Upper lobe of left lung (tissue), 6 donors: ENCODE data around the gene SIM1. TPM values are rescaled to one million over a fixed set of nuclear protein-coding genes. Genes with fewer than 3 reads are reported as not detected.
"Not testable (repeated sequence)": the region's sequence is repeated elsewhere in the genome, so short reads cannot be mapped to it uniquely, and the experiment has no call there.

Experiments used
- ATAC-seq, 2 donors: fragments of 200-7000 bp; cut with Tn5 transposase; one replicate each; pipeline ENCODE4 v1.9.1; 2022; ENCODE audit warnings: mild to moderate bottlenecking in 2 of 2, moderate library complexity in 2 of 2; ENCODE audit not compliant: low FRiP score in 2 of 2
- DNase-seq, 2 donors: peaks; one replicate each; pipeline ENCODE4 v3.0.0-alpha.2; 2019 to 2020
- H3K27ac ChIP-seq, 4 donors: fragments of 200-600 bp; sonication (generic); one replicate each; pipeline ENCODE4 v1.5.1; 2016 to 2019
- H3K27me3 ChIP-seq, 4 donors: fragments of 200-600 bp; sonication (generic); one replicate each; pipeline ENCODE4 v1.5.1; 2017 to 2019
- H3K36me3 ChIP-seq, 4 donors: fragments of 200-600 bp; sonication (generic); one replicate each; pipeline ENCODE4 v1.5.1; 2016 to 2019
- H3K4me1 ChIP-seq, 4 donors: fragments of 200-600 bp; sonication (generic); one replicate each; pipeline ENCODE4 v1.5.1; 2018 to 2019
- H3K4me3 ChIP-seq, 4 donors: fragments of 200-600 bp; sonication (generic); one replicate each; pipeline ENCODE4 v1.5.1; 2017 to 2019; ENCODE audit warnings: mild to moderate bottlenecking in 2 of 4, moderate library complexity in 1 of 4
- H3K9me3 ChIP-seq, 4 donors: fragments of 200-600 bp; sonication (generic); one replicate each; pipeline ENCODE4 v1.5.1; 2018 to 2019
- EP300 ChIP-seq, 4 donors: sonication (generic); formaldehyde crosslinking; IDR thresholded peaks; one replicate each; pipeline ENCODE4 v1.5.1; 2017; ENCODE audit warnings: antibody characterized with exemption in 4 of 4, control low read depth in 2 of 4
- POLR2A ChIP-seq, 4 donors: fragments of 450-650 bp; IDR thresholded peaks; one replicate each; pipeline ENCODE4 v1.5.1; 2016 to 2017; ENCODE audit warnings: antibody characterized with exemption in 4 of 4, mild to moderate bottlenecking in 2 of 4
- POLR2AphosphoS5 ChIP-seq, 2 donors: sonication (generic); formaldehyde crosslinking; IDR thresholded peaks; one replicate each; pipeline ENCODE4 v1.5.1; 2017; ENCODE audit warnings: antibody characterized with exemption in 2 of 2
- WGBS, 2 donors: methylation state at CpG; one replicate each; pipeline ENCODE4 v1.1.5; 2017 to 2018; 5-methylcytosine and 5-hydroxymethylcytosine counted together
- total RNA-seq, 6 donors: library from RNA; depleted of rRNA in 4 of 6; stranded (reverse); fragments of >200 nt in 4 of 6; gene quantifications; one replicate each; pipeline versions ENCODE4 v1.1.0 to v1.2.1, GENCODE V29; 2016 to 2021
- TF ChIP-seq, protein P1 (sequence below), 6 experiments: fragments of 450-650 bp in 4 of 6; fragments of 200-600 bp in 2 of 6; sonication (generic) in 2 of 6; IDR thresholded peaks; one replicate each; pipeline ENCODE4 v1.5.1; 2016 to 2019; ENCODE audit warnings: antibody characterized with exemption in 6 of 6
- donor health status: DM: no; HTN: no; CAD: no; lungs with moderate emphysema.
- donor health status: DM: no; HTN: yes; CAD: no; lungs with severe emphysema.

SIM1 gene
- total RNA-seq, 6 donors from 2014 or later: not detected

DNA sequence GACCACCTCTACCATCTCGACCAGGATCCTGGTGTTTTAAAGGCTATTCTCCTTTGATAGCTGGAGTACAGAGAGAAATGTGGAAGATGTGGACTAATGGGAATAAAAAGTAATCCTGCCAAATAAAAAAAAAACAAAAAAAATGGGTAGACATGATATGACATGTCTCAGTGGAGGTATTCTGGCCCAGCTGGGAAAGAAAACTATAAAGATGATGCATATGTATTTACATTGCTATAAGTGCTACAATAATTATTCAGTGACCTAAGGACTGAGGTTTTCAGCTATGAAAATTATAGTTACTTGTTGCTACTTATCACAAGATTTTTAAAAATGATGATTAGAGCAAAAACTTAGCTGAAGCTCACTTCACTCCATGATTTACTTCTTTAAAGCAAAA lies 101.1 kb downstream of the SIM1 start:
- no peaks in the 10 kb centered on the region for H3K36me3 ChIP-seq
- no peaks in the 10 kb centered on the region for H3K27me3 ChIP-seq
- no peak overlapping the region for H3K27ac ChIP-seq
- H3K4me3 ChIP-seq: no peak overlapping the region
- whole genome bisulfite sequencing, 2 donors: 51 to 55% methylated on average over 1 of the region's 1 CpG
- H3K9me3 ChIP-seq: no peaks in the 10 kb centered on the region
- TF ChIP-seq POLR2A (IDR thresholded peaks at IDR 0.05) (no peak), POLR2AphosphoS5 (IDR thresholded peaks at IDR 0.05) (no peak), EP300 (IDR thresholded peaks at IDR 0.05) (no peak)
- TF ChIP-seq, protein P1, sequence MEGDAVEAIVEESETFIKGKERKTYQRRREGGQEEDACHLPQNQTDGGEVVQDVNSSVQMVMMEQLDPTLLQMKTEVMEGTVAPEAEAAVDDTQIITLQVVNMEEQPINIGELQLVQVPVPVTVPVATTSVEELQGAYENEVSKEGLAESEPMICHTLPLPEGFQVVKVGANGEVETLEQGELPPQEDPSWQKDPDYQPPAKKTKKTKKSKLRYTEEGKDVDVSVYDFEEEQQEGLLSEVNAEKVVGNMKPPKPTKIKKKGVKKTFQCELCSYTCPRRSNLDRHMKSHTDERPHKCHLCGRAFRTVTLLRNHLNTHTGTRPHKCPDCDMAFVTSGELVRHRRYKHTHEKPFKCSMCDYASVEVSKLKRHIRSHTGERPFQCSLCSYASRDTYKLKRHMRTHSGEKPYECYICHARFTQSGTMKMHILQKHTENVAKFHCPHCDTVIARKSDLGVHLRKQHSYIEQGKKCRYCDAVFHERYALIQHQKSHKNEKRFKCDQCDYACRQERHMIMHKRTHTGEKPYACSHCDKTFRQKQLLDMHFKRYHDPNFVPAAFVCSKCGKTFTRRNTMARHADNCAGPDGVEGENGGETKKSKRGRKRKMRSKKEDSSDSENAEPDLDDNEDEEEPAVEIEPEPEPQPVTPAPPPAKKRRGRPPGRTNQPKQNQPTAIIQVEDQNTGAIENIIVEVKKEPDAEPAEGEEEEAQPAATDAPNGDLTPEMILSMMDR (IDR thresholded peaks at IDR 0.05): no peak
- ATAC-seq (no peak), DNase-seq (no peak)
- H3K4me1 ChIP-seq: no peaks in the 10 kb centered on the region

DNA sequence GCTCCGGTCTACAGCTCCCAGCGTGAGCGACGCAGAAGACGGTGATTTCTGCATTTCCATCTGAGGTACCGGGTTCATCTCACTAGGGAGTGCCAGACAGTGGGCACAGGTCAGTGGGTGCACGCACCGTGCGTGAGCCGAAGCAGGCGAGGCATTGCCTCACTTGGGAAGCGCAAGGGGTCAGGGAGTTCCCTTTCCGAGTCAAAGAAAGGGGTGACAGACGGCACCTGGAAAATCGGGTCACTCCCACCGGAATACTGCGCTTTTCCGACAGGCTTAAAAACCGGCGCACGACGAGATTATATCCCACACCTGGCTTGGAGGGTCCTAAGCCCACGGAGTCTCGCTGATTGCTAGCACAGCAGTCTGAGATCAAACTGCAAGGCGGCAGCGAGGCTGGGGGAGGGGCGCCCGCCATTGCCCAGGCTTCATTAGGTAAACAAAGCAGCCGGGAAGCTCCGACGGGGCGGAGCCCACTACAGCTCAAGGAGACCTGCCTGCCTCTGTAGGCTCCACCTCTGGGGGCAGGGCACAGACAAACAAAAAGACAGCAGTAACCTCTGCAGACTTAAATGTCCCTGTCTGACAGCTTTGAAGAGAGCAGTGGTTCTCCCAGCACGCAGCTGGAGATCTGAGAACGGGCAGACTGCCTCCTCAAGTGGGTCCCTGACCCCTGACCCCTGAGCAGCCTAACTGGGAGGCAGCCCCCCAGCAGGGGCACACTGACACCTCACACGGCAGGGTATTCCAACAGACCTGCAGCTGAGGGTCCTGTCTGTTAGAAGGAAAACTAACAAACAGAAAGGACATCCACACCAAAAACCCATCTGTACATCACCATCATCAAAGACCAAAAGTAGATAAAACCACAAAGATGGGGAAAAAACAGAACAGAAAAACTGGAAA lies 109.7 kb downstream of the SIM1 start:
- not testable (repeated sequence) for ATAC-seq, H3K9me3 ChIP-seq, H3K36me3 ChIP-seq, H3K27ac ChIP-seq, H3K4me3 ChIP-seq, H3K27me3 ChIP-seq, H3K4me1 ChIP-seq
- DNase-seq: peak in 1 of 2 donors; percentile 22
- 78 to 91% methylated on average over 24 to 32 of the region's 35 CpGs for WGBS, 2 donors

DNA sequence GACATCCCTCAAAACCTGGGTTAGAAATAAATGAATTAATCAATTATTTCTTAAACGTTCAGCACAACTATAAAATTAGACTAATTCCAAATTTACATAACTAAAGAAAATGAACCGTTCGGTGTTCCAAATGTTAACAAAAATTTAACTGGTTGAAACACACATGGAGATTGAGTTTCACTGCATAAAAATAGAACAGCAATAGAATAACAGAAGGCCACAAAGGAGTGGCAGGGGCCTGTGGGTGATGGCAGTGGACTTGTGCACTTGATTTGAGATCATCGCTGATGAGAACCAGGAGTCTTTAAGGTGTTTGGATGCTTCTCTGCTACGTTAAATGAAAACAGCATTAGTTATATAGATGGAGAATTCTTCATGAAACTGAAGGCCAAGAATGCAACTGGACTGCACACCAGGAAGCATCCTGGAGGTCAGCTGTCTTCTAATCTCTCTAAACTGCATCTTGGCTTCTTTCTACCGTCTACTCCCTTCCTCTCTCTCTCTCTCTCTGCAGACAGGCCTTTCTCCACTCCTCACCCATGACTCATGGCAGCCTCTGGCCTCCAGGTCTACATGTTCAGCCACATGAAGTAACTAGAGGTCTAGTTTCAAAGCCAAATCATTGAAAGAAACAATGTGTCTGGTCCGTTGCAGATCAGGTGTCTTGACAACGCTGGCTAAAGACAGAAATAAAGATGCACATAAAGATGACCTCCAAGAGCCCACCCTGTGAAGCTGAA lies 111.3 kb downstream of the SIM1 start:
- H3K4me1 ChIP-seq: no peaks in the 10 kb centered on the region
- no peak overlapping the region for H3K27ac ChIP-seq
- 82 to 84% methylated on average over 8 of the region's 8 CpGs for WGBS, 2 donors
- ATAC-seq (no peak), DNase-seq (no peak)
- no peaks in the 10 kb centered on the region for H3K9me3 ChIP-seq
- no peaks in the 10 kb centered on the region for H3K36me3 ChIP-seq
- no peaks in the 10 kb centered on the region for H3K27me3 ChIP-seq
- TF ChIP-seq, protein P1 (IDR thresholded peaks at IDR 0.05): no peak
- H3K4me3 ChIP-seq: no peak overlapping the region

GRCh38 chr6:100350139-100350538 lies 114.6 kb downstream of the SIM1 start:
- TF ChIP-seq POLR2A (IDR thresholded peaks at IDR 0.05): no peak
- TF ChIP-seq, protein P1 (IDR thresholded peaks at IDR 0.05): no peak
- H3K27me3 ChIP-seq: no peaks in the 10 kb centered on the region
- DNase-seq (no peak), ATAC-seq (no peak)
- H3K9me3 ChIP-seq: no peaks in the 10 kb centered on the region
- H3K36me3 ChIP-seq: no peaks in the 10 kb centered on the region
- H3K4me1 ChIP-seq: no peaks in the 10 kb centered on the region
- H3K4me3 ChIP-seq: no peak overlapping the region
- H3K27ac ChIP-seq: no peak overlapping the region

DNA sequence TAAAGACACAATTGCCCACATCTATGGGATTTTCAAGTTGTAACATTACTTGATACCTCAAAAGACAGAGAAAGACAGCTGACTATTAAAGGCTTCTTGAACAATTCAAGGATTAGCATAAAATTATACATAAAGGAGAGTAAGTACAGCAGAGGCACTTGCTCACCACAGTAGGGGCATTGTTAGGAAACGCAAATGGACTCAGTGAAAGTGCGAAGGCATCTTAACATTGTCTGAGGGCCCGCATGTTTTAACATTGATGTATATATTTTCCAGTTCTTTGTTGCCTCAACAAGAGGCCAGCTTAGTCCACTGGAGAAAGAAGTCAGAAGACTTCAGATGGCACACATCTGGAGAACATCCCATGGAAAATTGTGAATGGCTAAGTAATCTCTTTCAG lies 115.4 kb downstream of the SIM1 start:
- H3K36me3 ChIP-seq: no peaks in the 10 kb centered on the region
- no peaks in the 10 kb centered on the region for H3K9me3 ChIP-seq
- H3K27ac ChIP-seq: no peak overlapping the region
- no peak for ATAC-seq
- TF ChIP-seq EP300 (IDR thresholded peaks at IDR 0.05): no peak
- TF ChIP-seq, protein P1 (IDR thresholded peaks at IDR 0.05): no peak
- TF ChIP-seq POLR2AphosphoS5 (IDR thresholded peaks at IDR 0.05): no peak
- TF ChIP-seq POLR2A (IDR thresholded peaks at IDR 0.05): no peak
- DNase-seq: no peak
- H3K4me1 ChIP-seq: no peaks in the 10 kb centered on the region
- H3K27me3 ChIP-seq: no peaks in the 10 kb centered on the region
- 95 to 100% methylated on average over 3 of the region's 3 CpGs for WGBS, 2 donors
- no peak overlapping the region for H3K4me3 ChIP-seq
